ENCODE measurements around the gene RASAL1.

- TF ChIP-seq POLR2A (IDR thresholded peaks at IDR 0.05), result no peak
- no peak for TF ChIP-seq CTCF (IDR thresholded peaks at IDR 0.05)
- no peak for TF ChIP-seq EP300 (IDR thresholded peaks at IDR 0.05)
These were observed 32.8 kb downstream of the RASAL1 start for GRCh38 chr12:113102811-113103210.
